HL-60 (cell line): ENCODE measurements around the gene VTA1.

ENCODE experiments used
- DNase-seq, 2 experiments: peaks; one replicate each; pipeline ENCODE4 v3.0.0-alpha.2; 2010 to 2020; ENCODE audit warnings: low read depth in 1 of 2, low spot score in 1 of 2
- H3K27ac ChIP-seq: fragments of 250-450 bp; sonication (Bioruptor Pico); replicated peaks from 2 replicates; pipeline ENCODE4 v1.5.1; 2020; ENCODE audit warnings: mild to moderate bottlenecking, moderate library complexity
- H3K27me3 ChIP-seq: fragments of 250-450 bp; sonication (Bioruptor Pico); 2 replicates; pipeline ENCODE4 v1.5.1; 2021; ENCODE audit warnings: mild to moderate bottlenecking, moderate library complexity; ENCODE audit not compliant: insufficient read depth, poor library complexity, severe bottlenecking
- H3K4me3 ChIP-seq: replicated peaks from 2 replicates; pipeline ENCODE4 v1.5.1; 2011; ENCODE audit warnings: mild to moderate bottlenecking, control low read depth, low read length; ENCODE audit not compliant: insufficient read depth
- CTCF ChIP-seq: IDR thresholded peaks from one replicate; pipeline ENCODE4 v1.5.1; 2011; ENCODE audit warnings: low read length, control low read depth, inconsistent platforms; ENCODE audit not compliant: insufficient read depth
- GABPA ChIP-seq: IDR thresholded peaks from 2 replicates; pipeline ENCODE4 v1.6.1; 2012; ENCODE audit warnings: low read depth
- POLR2AphosphoS5 ChIP-seq: IDR thresholded peaks from 2 replicates; pipeline ENCODE4 v1.6.1; 2012; ENCODE audit warnings: low read depth
- SPI1 ChIP-seq: IDR thresholded peaks from 2 replicates; pipeline ENCODE4 v1.6.1; 2012; ENCODE audit warnings: low read depth, mild to moderate bottlenecking, borderline replicate concordance
- TF ChIP-seq, protein P1 (sequence below): IDR thresholded peaks from 2 replicates; pipeline ENCODE4 v1.6.1; 2012; ENCODE audit warnings: low read depth; ENCODE audit not compliant: insufficient replicate concordance

Gene VTA1

GRCh38 chr6:142246960-142247359 lies 99.9 kb downstream of the VTA1 start:
- DNase-seq: no peak
- no peak overlapping the region for H3K27ac ChIP-seq
- H3K27me3 ChIP-seq: no peaks in the 10 kb centered on the region
- TF ChIP-seq SPI1 (no peak), POLR2AphosphoS5 (no peak), GABPA (no peak), CTCF (no peak)
- TF ChIP-seq, protein P1, sequence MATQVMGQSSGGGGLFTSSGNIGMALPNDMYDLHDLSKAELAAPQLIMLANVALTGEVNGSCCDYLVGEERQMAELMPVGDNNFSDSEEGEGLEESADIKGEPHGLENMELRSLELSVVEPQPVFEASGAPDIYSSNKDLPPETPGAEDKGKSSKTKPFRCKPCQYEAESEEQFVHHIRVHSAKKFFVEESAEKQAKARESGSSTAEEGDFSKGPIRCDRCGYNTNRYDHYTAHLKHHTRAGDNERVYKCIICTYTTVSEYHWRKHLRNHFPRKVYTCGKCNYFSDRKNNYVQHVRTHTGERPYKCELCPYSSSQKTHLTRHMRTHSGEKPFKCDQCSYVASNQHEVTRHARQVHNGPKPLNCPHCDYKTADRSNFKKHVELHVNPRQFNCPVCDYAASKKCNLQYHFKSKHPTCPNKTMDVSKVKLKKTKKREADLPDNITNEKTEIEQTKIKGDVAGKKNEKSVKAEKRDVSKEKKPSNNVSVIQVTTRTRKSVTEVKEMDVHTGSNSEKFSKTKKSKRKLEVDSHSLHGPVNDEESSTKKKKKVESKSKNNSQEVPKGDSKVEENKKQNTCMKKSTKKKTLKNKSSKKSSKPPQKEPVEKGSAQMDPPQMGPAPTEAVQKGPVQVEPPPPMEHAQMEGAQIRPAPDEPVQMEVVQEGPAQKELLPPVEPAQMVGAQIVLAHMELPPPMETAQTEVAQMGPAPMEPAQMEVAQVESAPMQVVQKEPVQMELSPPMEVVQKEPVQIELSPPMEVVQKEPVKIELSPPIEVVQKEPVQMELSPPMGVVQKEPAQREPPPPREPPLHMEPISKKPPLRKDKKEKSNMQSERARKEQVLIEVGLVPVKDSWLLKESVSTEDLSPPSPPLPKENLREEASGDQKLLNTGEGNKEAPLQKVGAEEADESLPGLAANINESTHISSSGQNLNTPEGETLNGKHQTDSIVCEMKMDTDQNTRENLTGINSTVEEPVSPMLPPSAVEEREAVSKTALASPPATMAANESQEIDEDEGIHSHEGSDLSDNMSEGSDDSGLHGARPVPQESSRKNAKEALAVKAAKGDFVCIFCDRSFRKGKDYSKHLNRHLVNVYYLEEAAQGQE: no peak
- H3K4me3 ChIP-seq: no peak overlapping the region

DNA sequence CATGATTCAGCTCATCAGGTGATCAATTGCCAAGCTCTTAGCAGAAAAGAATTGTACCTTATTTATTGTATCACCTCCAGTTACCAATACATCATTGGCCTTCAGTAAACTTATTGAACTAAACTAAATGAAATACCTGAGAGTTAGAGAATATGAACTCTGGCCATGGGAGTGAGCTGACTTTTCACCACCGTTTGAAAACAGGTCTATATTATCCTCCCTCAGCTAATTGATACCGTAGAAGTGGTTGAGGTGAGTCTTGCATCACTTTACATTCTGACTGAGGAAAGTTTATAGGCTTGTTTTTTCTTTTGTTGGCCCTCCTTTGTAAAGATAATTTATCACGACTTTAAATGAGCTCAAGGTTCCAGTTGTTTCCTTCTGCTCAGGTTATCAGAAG lies 102.2 kb downstream of the VTA1 start:
- no peak for DNase-seq
- H3K4me3 ChIP-seq: no peak overlapping the region
- no peak overlapping the region for H3K27ac ChIP-seq
- no peak for TF ChIP-seq POLR2AphosphoS5
- TF ChIP-seq GABPA: no peak
- no peak for TF ChIP-seq CTCF
- H3K27me3 ChIP-seq: no peaks in the 10 kb centered on the region

GRCh38 chr6:142251930-142252445 lies 104.9 kb downstream of the VTA1 start:
- TF ChIP-seq, protein P1: no peak
- no peak for TF ChIP-seq CTCF
- no peak for TF ChIP-seq SPI1
- TF ChIP-seq GABPA: no peak
- no peak for TF ChIP-seq POLR2AphosphoS5
- Histone ChIP-seq H3K27me3 (no peaks in the 10 kb centered on the region), H3K27ac (no peak overlapping the region), H3K4me3 (no peak overlapping the region)
- DNase-seq: no peak

DNA sequence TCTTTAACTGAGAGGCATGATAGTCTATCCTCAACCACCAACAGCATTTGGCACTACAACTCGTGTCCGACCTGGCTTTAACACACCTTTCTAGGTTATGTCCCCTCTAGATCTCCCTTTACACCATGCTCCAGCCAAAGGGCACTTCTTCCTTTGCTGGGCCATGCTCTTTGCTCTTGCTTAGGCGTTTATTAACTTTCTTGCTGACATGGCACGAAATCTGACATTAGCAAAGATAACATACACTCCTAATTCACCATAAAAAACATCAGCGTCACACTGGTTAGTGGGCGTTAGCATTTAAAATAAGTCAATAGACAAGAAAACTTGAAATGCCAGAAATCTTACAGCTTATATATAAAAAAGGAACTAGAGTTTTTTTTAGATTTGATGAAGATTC lies 107.5 kb downstream of the VTA1 start:
- no peak for DNase-seq
- Histone ChIP-seq H3K4me3 (no peak overlapping the region), H3K27me3 (no peaks in the 10 kb centered on the region), H3K27ac (no peak overlapping the region)
- no peak for TF ChIP-seq CTCF
- TF ChIP-seq GABPA: no peak
- TF ChIP-seq SPI1: no peak
